Endothelial cell of umbilical vein (primary cell): ENCODE results near the gene DCLK3. TPM values are rescaled to one million over a fixed set of nuclear protein-coding genes. Genes with fewer than 3 reads are reported as not detected.

Source experiments
- BruUV-seq: library from RNA; stranded (reverse); fragments of 400-500 nt; replicated peaks from 2 replicates; lab custom pipeline; 2021; lab: Mats Ljungman, UMichigan
- CTCF ChIA-PET: fragments of 300-600, 350-600 bp; sonication (Branson Sonifier 250); formaldehyde crosslinking; loops from one replicate; lab custom pipeline; 2021; ENCODE audit warnings: antibody characterized with exemption, inconsistent platforms; lab: Charles Lee
- POLR2A ChIA-PET: fragments of 300-600, 350-600 bp; sonication (Branson Sonifier 250); formaldehyde crosslinking; loops from one replicate; lab custom pipeline; 2021; ENCODE audit warnings: antibody characterized with exemption, inconsistent platforms; lab: Charles Lee
- DNase-seq: peaks from one replicate; pipeline ENCODE4 v3.0.0-alpha.2; 2011; ENCODE audit warnings: low read depth, low spot score
- FAIRE-seq: peaks from 2 replicates; lab custom pipeline; 2011; peaks lifted over from hg19 to GRCh38; lab: Jason Lieb, UNC
- H2AFZ ChIP-seq: 2 replicates; pipeline ENCODE4 v1.6.0; 2012; ENCODE audit warnings: low read depth, low read length, control low read depth, inconsistent platforms
- H3K27ac ChIP-seq: 2 replicates; pipeline ENCODE4 v1.5.1; 2011; ENCODE audit warnings: low read depth, mild to moderate bottlenecking, control low read depth, low read length, moderate library complexity; ENCODE audit not compliant: insufficient read depth
- H3K27me3 ChIP-seq, 2 experiments: 2 replicates each; pipeline versions ENCODE4 v1.6.0 to v1.6.1; 2011; ENCODE audit warnings: low read length in 2 of 2, mixed read lengths in 1 of 2; ENCODE audit not compliant: control insufficient read depth in 2 of 2, insufficient read depth in 2 of 2
- H3K36me3 ChIP-seq, 2 experiments: 2 replicates in 1 of 2; 3 replicates in 1 of 2; pipeline ENCODE4 v1.5.1; 2011; ENCODE audit warnings: low read length in 2 of 2, mild to moderate bottlenecking in 1 of 2, moderate library complexity in 1 of 2; ENCODE audit not compliant: control insufficient read depth in 2 of 2, insufficient read depth in 2 of 2; ENCODE audit errors: extremely low read depth in 1 of 2
- H3K4me1 ChIP-seq: 3 replicates; pipeline ENCODE4 v1.5.1; 2011; ENCODE audit warnings: mild to moderate bottlenecking, low read length; ENCODE audit not compliant: control insufficient read depth, insufficient read depth; ENCODE audit errors: extremely low read depth
- H3K4me2 ChIP-seq: 2 replicates; pipeline ENCODE4 v1.6.1; 2011; ENCODE audit warnings: low read length, control low read depth, mixed read lengths; ENCODE audit not compliant: insufficient read depth
- H3K4me3 ChIP-seq, 3 experiments: fragments of 200-600 bp in 1 of 3; sonication (generic), shearing (Covaris generic) in 1 of 3; replicated peaks in 1 of 3; 2 replicates each; pipeline ENCODE4 v1.5.1; 2011 to 2016; ENCODE audit warnings: control low read depth in 3 of 3, low read length in 3 of 3, mild to moderate bottlenecking in 2 of 3, inconsistent platforms in 1 of 3, low read depth in 1 of 3, moderate library complexity in 1 of 3; ENCODE audit not compliant: insufficient read depth in 1 of 3
- H3K79me2 ChIP-seq: 2 replicates; pipeline ENCODE4 v1.6.0; 2012; ENCODE audit warnings: low read length, inconsistent platforms; ENCODE audit not compliant: control insufficient read depth, insufficient read depth
- H3K9ac ChIP-seq: replicated peaks from 2 replicates; pipeline ENCODE3; 2011; ENCODE audit warnings: low read length, control low read depth; ENCODE audit not compliant: insufficient read depth; ENCODE audit errors: extremely low read depth
- H3K9me1 ChIP-seq: replicated peaks from 3 replicates; pipeline ENCODE4 v1.6.0; 2011; ENCODE audit warnings: mild to moderate bottlenecking, low read length; ENCODE audit not compliant: control insufficient read depth, insufficient read depth; ENCODE audit errors: extremely low read depth
- H3K9me3 ChIP-seq: replicated peaks from 2 replicates; pipeline ENCODE4 v1.5.1; 2012; ENCODE audit warnings: low read length, inconsistent platforms; ENCODE audit not compliant: control insufficient read depth, insufficient read depth
- H4K20me1 ChIP-seq: replicated peaks from 2 replicates; pipeline ENCODE3; 2011; ENCODE audit warnings: mild to moderate bottlenecking, low read length; ENCODE audit not compliant: control insufficient read depth, insufficient read depth; ENCODE audit errors: extremely low read depth
- CTCF ChIP-seq, 2 donors: IDR thresholded peaks; 1 replicate in 1 of 2; 2 replicates in 1 of 2; pipeline ENCODE4 v1.5.1; 2011; ENCODE audit warnings: low read length in 2 of 2, mild to moderate bottlenecking in 2 of 2, moderate library complexity in 2 of 2, control low read depth in 1 of 2, inconsistent platforms in 1 of 2, low read depth in 1 of 2; ENCODE audit not compliant: insufficient read depth in 1 of 2; ENCODE audit errors: extremely low read depth in 1 of 2
- EZH2 ChIP-seq: IDR thresholded peaks from 2 replicates; pipeline ENCODE4 v1.6.1; 2012; ENCODE audit warnings: borderline replicate concordance, low read depth, mild to moderate bottlenecking, moderate library complexity, low read length, inconsistent platforms; ENCODE audit not compliant: severe bottlenecking
- FOS ChIP-seq: IDR thresholded peaks from 2 replicates; pipeline ENCODE4 v1.6.1; 2011; ENCODE audit warnings: mild to moderate bottlenecking, low read length, moderate library complexity, borderline replicate concordance; ENCODE audit not compliant: insufficient read depth
- GATA2 ChIP-seq: IDR thresholded peaks from 2 replicates; pipeline ENCODE4 v1.7.0; 2011; ENCODE audit warnings: low read depth, mild to moderate bottlenecking, moderate library complexity, mixed read lengths, low read length; ENCODE audit not compliant: insufficient read length, insufficient read depth
- JUN ChIP-seq: IDR thresholded peaks from 2 replicates; pipeline ENCODE4 v1.6.1; 2011; ENCODE audit warnings: borderline replicate concordance, low read depth; ENCODE audit not compliant: insufficient read length, insufficient read depth
- MYC ChIP-seq: IDR thresholded peaks from one replicate; pipeline ENCODE4 v1.6.1; 2011; ENCODE audit warnings: mild to moderate bottlenecking, low read depth, low read length
- POLR2A ChIP-seq: IDR thresholded peaks from 2 replicates; pipeline ENCODE4 v1.6.1; 2012; ENCODE audit warnings: low read depth, mild to moderate bottlenecking, control low read depth, low read length
- POLR2AphosphoS5 ChIP-seq: IDR thresholded peaks from 2 replicates; pipeline ENCODE4 v1.6.1; 2012; ENCODE audit warnings: low read depth, mild to moderate bottlenecking, control low read depth, low read length, moderate library complexity; ENCODE audit not compliant: insufficient read depth
- dilution Hi-C: fragments of 300-500 bp; cut with MboI; formaldehyde crosslinking; loops from one replicate; pipeline ENCODE4 v1.15.0; 2019; ENCODE audit warnings: low sequenced_read_pairs; ENCODE audit not compliant: extremely low pct_ligation_motif_present
- intact Hi-C: fragments of 100-400 bp; cut with micrococcal nuclease; formaldehyde crosslinking; loops from one replicate; pipeline ENCODE4 v1.10.0; 2022
- polyA plus RNA-seq, 4 experiments: library from polyadenylated mRNA; depleted of rRNA in 3 of 4; stranded (reverse) in 3 of 4; unstranded in 1 of 4; fragments of >200 nt; gene quantifications; 2 replicates each; pipeline versions ENCODE4 v1.2.1 to v1.2.3, GENCODE V29; 2011 to 2012; ENCODE audit warnings: missing spikeins in 1 of 4
- total RNA-seq: library from RNA; stranded (reverse); gene quantifications from 2 replicates; pipeline ENCODE4 v1.2.3, GENCODE V29; 2021
- TF ChIP-seq, protein P1 (sequence below): IDR thresholded peaks from 2 replicates; pipeline ENCODE4 v1.6.1; 2011; ENCODE audit not compliant: insufficient read depth, insufficient read length

The DCLK3 gene
- total and polyA plus RNA-seq, 2 donors (not counting 3 experiments of a cell fraction or from before 2014, with no cell fraction given), result not detected

GRCh38 chr3:36669764-36670163, 94.6 kb downstream of the DCLK3 start:
- no peak overlapping the region for H3K9ac ChIP-seq
- CTCF ChIA-PET, result no interaction called here

More at GRCh38 chr3:36669764-36670163, 94.6 kb downstream of the DCLK3 start:
- intact Hi-C loops, result no loop called here
- TF ChIP-seq POLR2AphosphoS5, result no peak
- TF ChIP-seq JUN, result no peak
- TF ChIP-seq CTCF (IDR thresholded peaks at IDR 0.05; ENCODE audit: extremely low read depth in 1 of 2, insufficient read depth in 1 of 2, low read depth in 1 of 2, low read length in 2 of 2), result no peak
- TF ChIP-seq, protein P1, sequence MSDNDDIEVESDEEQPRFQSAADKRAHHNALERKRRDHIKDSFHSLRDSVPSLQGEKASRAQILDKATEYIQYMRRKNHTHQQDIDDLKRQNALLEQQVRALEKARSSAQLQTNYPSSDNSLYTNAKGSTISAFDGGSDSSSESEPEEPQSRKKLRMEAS, result no peak
- no peak for TF ChIP-seq MYC
- TF ChIP-seq FOS, result no peak
- no peak for TF ChIP-seq EZH2
- TF ChIP-seq POLR2A, result no peak
- TF ChIP-seq GATA2, result no peak
- Histone ChIP-seq H4K20me1 (no peaks in the 10 kb centered on the region), H3K9me3 (no peaks in the 10 kb centered on the region), H3K27me3 (no peaks in the 10 kb centered on the region), H3K27ac (no peak overlapping the region), H3K9me1 (no peaks in the 10 kb centered on the region), H3K4me1 (no peaks in the 10 kb centered on the region), H2AFZ (no peak overlapping the region), H3K4me2 (no peak overlapping the region), H3K4me3 (no peak overlapping the region), H3K79me2 (no peaks in the 10 kb centered on the region), H3K36me3 (no peaks in the 10 kb centered on the region)
- dilution Hi-C loops, result no loop called here
- POLR2A ChIA-PET, result no interaction called here
- FAIRE-seq (no peak), DNase-seq (no peak)
- BruUV-seq, result no TSS peak
